Suprapubic skin (tissue), 4 donors: ENCODE data around the gene KRTAP16-1. TPM values are rescaled to one million over a fixed set of nuclear protein-coding genes. Genes with fewer than 3 reads are reported as not detected.

Experiments
- DNase-seq, 2 donors: peaks; one replicate each; pipeline ENCODE4 v3.0.0-alpha.2; 2019; ENCODE audit warnings: low spot score in 2 of 2
- H3K27ac ChIP-seq: fragments of 200-600 bp; sonication (generic); one replicate; pipeline ENCODE4 v1.5.1; 2019
- H3K27me3 ChIP-seq: fragments of 200-600 bp; sonication (generic); one replicate; pipeline ENCODE4 v1.5.1; 2019
- H3K36me3 ChIP-seq: fragments of 200-600 bp; sonication (generic); one replicate; pipeline ENCODE4 v1.5.1; 2019
- H3K4me1 ChIP-seq: fragments of 200-600 bp; sonication (generic); one replicate; pipeline ENCODE4 v1.5.1; 2019
- H3K4me3 ChIP-seq: fragments of 200-600 bp; sonication (generic); one replicate; pipeline ENCODE4 v1.5.1; 2019; ENCODE audit warnings: mild to moderate bottlenecking
- H3K9me3 ChIP-seq: fragments of 200-600 bp; sonication (generic); one replicate; pipeline ENCODE4 v1.5.1; 2019
- EP300 ChIP-seq: sonication (generic); formaldehyde crosslinking; IDR thresholded peaks from one replicate; pipeline ENCODE4 v1.6.1; 2017; ENCODE audit warnings: antibody characterized with exemption
- POLR2A ChIP-seq, 2 donors: fragments of 450-650 bp; IDR thresholded peaks; one replicate each; pipeline ENCODE4 v1.6.1; 2017; ENCODE audit warnings: antibody characterized with exemption in 2 of 2, mild to moderate bottlenecking in 2 of 2, moderate library complexity in 2 of 2
- POLR2AphosphoS5 ChIP-seq, 3 donors: sonication (generic); formaldehyde crosslinking; IDR thresholded peaks; one replicate each; pipeline ENCODE4 v1.6.1; 2017; ENCODE audit warnings: antibody characterized with exemption in 3 of 3
- WGBS: methylation state at CpG from one replicate; pipeline ENCODE4 v1.1.5; 2018; 5-methylcytosine and 5-hydroxymethylcytosine counted together
- total RNA-seq, 4 donors: library from RNA; depleted of rRNA; stranded (reverse); fragments of >200 nt; gene quantifications; one replicate each; pipeline ENCODE4 v1.1.0, GENCODE V29; 2016
- TF ChIP-seq, protein P1 (sequence below), 2 donors: fragments of 200-600 bp in 1 of 2; fragments of 450-650 bp in 1 of 2; sonication (generic) in 1 of 2; IDR thresholded peaks; one replicate each; pipeline ENCODE4 v1.5.1; 2016 to 2019; ENCODE audit warnings: antibody characterized with exemption in 2 of 2, mild to moderate bottlenecking in 1 of 2, moderate library complexity in 1 of 2

The KRTAP16-1 gene
- total RNA-seq, 4 donors from 2014 or later: 2.2 to 22.0 (median 4.0) TPM; not detected in 1

DNA sequence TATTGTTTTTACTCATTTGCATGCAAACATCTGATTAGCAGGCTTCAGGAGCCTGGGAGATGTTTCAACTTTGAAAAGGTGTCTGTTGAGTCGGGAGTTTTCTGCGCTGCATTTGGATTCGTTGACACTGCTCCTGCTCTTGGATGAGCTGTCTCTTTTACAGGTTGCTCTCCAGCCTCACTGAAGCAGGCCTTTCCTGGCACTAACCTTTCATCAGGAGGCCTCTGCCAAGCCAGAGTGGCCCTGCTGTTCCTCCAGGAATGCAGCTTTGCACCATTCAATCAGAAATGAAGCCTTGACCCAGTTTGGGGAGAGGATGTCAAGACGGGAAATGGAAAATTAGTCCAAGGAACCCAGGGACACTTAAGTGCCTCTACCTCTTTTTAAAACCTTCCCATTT, 6.1 kb downstream of the KRTAP16-1 start:
- Histone ChIP-seq H3K36me3 (no peaks in the 10 kb centered on the region), H3K9me3 (no peaks in the 10 kb centered on the region), H3K27me3 (peaks cover 11% of the 10 kb centered on the region), H3K4me3 (no peak overlapping the region), H3K4me1 (peaks cover 13% of the 10 kb centered on the region), H3K27ac (no peak overlapping the region)
- TF ChIP-seq POLR2AphosphoS5 (IDR thresholded peaks at IDR 0.05) (no peak), POLR2A (IDR thresholded peaks at IDR 0.05) (no peak), EP300 (no peak)
- TF ChIP-seq, protein P1, sequence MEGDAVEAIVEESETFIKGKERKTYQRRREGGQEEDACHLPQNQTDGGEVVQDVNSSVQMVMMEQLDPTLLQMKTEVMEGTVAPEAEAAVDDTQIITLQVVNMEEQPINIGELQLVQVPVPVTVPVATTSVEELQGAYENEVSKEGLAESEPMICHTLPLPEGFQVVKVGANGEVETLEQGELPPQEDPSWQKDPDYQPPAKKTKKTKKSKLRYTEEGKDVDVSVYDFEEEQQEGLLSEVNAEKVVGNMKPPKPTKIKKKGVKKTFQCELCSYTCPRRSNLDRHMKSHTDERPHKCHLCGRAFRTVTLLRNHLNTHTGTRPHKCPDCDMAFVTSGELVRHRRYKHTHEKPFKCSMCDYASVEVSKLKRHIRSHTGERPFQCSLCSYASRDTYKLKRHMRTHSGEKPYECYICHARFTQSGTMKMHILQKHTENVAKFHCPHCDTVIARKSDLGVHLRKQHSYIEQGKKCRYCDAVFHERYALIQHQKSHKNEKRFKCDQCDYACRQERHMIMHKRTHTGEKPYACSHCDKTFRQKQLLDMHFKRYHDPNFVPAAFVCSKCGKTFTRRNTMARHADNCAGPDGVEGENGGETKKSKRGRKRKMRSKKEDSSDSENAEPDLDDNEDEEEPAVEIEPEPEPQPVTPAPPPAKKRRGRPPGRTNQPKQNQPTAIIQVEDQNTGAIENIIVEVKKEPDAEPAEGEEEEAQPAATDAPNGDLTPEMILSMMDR (IDR thresholded peaks at IDR 0.05): no peak
- DNase-seq: no peak
- WGBS: 60% methylated on average over 4 of the region's 4 CpGs

DNA sequence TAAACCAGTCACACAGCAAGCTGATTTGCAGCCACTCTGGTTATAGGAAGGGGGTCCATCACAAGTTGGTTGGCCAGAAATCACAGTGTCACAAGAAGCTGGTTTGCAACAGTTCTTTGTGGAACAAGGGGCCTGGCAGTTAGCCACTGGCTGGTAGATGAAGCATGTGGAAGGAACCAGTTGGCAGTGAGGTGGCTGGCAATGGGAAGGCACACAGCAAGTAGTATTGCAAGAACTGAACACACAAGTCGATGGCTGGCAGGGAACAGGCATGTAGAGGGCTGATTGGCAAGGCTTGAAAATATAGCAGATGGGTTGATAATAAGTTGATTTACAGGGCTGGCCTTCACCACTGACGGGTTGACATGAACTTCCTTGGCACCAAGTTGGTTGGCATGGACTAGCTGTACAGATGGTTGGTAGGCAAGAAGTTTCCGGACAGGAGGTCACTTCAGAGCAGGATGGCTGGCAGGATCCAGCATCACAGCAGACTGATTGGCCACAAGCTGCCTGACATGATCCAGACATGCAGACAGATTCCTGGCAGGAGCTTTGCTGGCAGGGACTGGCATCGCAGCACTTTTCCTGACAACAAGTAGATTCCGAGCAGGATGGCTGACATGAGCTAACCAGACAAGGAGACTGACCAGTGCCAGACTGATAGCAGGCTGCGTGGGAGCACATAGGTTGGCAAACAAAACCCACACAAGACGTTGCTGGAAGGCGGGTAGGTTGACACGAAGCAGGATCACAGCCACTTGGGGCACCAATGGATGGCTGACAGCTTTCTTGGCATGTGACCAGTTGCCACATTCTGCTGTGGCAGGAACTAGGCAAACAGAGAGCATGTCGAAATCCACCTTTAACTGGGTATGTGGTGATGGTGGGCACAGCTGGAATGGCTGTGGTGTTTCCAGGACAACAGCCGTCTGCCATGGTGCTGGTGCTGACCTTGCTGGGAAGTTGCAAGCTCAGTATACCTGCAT, 6.9 kb downstream of the KRTAP16-1 start, which contains the start of gene KRTAP29-1:
TSS of gene KRTAP29-1 (minus strand) at position 936 of the 986 bp plus-strand sequence. CDS start at position 936, 0 bp downstream.
- no peak for DNase-seq
- TF ChIP-seq, protein P1 (IDR thresholded peaks at IDR 0.05): no peak
- TF ChIP-seq POLR2AphosphoS5 (IDR thresholded peaks at IDR 0.05): no peak
- TF ChIP-seq EP300: no peak
- TF ChIP-seq POLR2A (IDR thresholded peaks at IDR 0.05): no peak
- no peak within 1 kb of the TSS for H3K4me3 ChIP-seq

DNA sequence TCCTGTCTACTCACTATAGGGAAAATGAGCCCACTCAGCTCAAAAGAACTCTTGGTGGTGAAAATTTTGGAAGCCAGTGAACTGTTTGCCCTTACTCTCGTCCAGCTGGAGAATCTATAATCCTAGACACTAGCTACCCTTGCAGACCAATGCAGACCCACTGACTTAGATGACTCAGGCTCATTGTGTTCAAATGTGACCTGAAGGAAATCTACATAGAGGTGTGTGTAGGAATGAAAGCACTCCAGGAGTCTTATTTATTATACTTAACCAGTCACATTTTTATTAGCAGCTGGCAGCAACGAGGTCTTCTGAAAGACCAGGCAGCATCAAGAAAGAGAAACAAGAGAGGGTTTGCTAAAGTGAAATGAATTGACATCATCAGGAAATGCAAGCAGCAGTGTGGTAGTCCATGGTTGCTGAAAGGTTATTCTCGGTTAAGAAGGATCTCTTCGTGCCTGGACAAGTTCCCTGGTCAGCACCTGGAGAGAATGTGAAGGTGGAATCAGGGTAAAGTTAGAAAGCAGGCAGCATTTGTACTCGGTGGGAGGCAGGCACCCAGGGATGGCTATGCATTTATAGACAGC, 7.8 kb downstream of the KRTAP16-1 start:
- no peak overlapping the region for H3K27ac ChIP-seq
- no peak for DNase-seq
- WGBS: 45% methylated on average over 5 of the region's 5 CpGs

More for the DNA sequence above, 6.9 kb downstream of the KRTAP16-1 start, which contains the start of gene KRTAP29-1:
- Histone ChIP-seq H3K4me1 (peaks cover 8% of the 10 kb centered on the region), H3K36me3 (no peaks in the 10 kb centered on the region), H3K27me3 (peaks cover 11% of the 10 kb centered on the region), H3K9me3 (no peaks in the 10 kb centered on the region), H3K27ac (no peak within 1 kb of the TSS)
- 24% methylated on average over 11 of the region's 11 CpGs for WGBS

DNA sequence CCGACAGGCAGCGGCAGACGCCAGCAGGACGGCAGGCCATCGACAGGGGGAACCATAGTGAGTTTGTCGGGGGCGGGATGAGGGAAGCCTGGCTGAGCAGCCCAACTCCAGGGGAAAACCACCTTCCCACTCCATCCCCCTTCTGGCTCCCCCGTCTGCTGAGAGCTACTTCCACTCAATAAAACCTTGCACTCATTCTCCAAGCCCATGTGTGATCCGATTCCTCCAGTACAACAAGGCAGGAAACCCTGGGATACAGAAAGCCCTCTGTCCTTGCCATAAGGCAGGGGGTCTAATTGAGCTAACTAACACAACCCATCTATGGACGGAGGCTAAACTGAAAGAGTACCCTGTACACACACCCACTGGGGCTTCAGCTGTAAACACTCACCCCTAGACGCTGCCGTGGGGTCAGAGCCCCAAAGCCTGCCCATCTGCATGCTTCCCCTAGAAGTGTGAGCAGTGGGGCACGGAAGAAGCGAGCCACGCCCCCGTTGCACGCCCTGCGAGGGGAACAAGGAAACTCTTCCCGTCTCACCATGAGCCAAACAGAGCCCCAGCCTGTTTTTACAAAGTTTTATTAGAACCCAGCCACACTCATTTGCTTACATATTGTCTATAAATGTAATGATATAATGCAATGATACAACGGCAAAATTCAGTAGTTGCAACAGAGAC, 10.5 kb downstream of the KRTAP16-1 start:
- Histone ChIP-seq H3K4me3 (no peak overlapping the region), H3K9me3 (no peaks in the 10 kb centered on the region), H3K36me3 (no peaks in the 10 kb centered on the region), H3K4me1 (peaks cover 8% of the 10 kb centered on the region), H3K27me3 (peaks cover 11% of the 10 kb centered on the region), H3K27ac (no peak overlapping the region)
- no peak for DNase-seq
- TF ChIP-seq, protein P1 (IDR thresholded peaks at IDR 0.05): no peak
- TF ChIP-seq EP300 (no peak), POLR2AphosphoS5 (IDR thresholded peaks at IDR 0.05) (no peak), POLR2A (IDR thresholded peaks at IDR 0.05) (no peak)
- WGBS: 90% methylated on average over 20 of the region's 20 CpGs

More for the DNA sequence above, 7.8 kb downstream of the KRTAP16-1 start:
- Histone ChIP-seq H3K9me3 (no peaks in the 10 kb centered on the region), H3K27me3 (peaks cover 11% of the 10 kb centered on the region), H3K4me1 (peaks cover 8% of the 10 kb centered on the region), H3K4me3 (no peak overlapping the region), H3K36me3 (no peaks in the 10 kb centered on the region)
- TF ChIP-seq, protein P1 (IDR thresholded peaks at IDR 0.05): no peak
- TF ChIP-seq POLR2AphosphoS5 (IDR thresholded peaks at IDR 0.05) (no peak), EP300 (no peak), POLR2A (IDR thresholded peaks at IDR 0.05) (no peak)
